Measurements from ENCODE around the gene MEF2B.
A peak's percentile ranks its signal among the peaks of the same experiment; 100 is the strongest.
"Not testable (repeated sequence)": the region's sequence is repeated elsewhere in the genome, so short reads cannot be mapped to it uniquely, and the experiment has no call there.

MEF2B gene

GRCh38 chr19:19155495-19156219 lies 14.4 kb downstream of the MEF2B start:
- peak; percentile 37 to 64 for ATAC-seq (replicated peaks)
- Mint-ChIP-seq H3K27ac (peak overlapping the region; percentile 48), H3K4me1 (peaks cover 31 to 73% of the 10 kb centered on the region in 2 donors), H3K27me3 (no peaks in the 10 kb centered on the region), H3K4me3 (peak overlapping the region in 1 of 2 donors; percentile 33), H3K9me3 (peaks cover 9% of the 10 kb centered on the region in 2 donors), H3K36me3 (peaks cover 19% of the 10 kb centered on the region in 2 donors)
- DNase-seq = peak; percentile 33

- Mint-ChIP-seq H3K9me3 (peaks cover 9% of the 10 kb centered on the region in 2 donors), H3K4me3 (peak overlapping the region in 1 of 2 donors; percentile 51), H3K36me3 (peaks cover 19% of the 10 kb centered on the region in 2 donors), H3K27ac (peak overlapping the region; percentile 48), H3K4me1 (peaks cover 33 to 73% of the 10 kb centered on the region in 2 donors), H3K27me3 (no peaks in the 10 kb centered on the region)
- no peak for DNase-seq
- no peak for ATAC-seq (replicated peaks)
Observed at GRCh38 chr19:19154768-19155494, 15.1 kb downstream of the MEF2B start.

GRCh38 chr19:19152668-19153384 lies 17.2 kb downstream of the MEF2B start:
- Mint-ChIP-seq H3K27ac (no peak overlapping the region), H3K36me3 (peaks cover 21 to 28% of the 10 kb centered on the region in 2 donors), H3K4me3 (no peak overlapping the region), H3K4me1 (peaks cover 28 to 66% of the 10 kb centered on the region in 2 donors), H3K9me3 (peaks cover 9% of the 10 kb centered on the region in 2 donors), H3K27me3 (no peaks in the 10 kb centered on the region)
- ATAC-seq (replicated peaks) (no peak), DNase-seq (no peak)

- Mint-ChIP-seq H3K4me3 (peak overlapping the region in 1 of 2 donors; percentile 28), H3K27me3 (no peaks in the 10 kb centered on the region), H3K36me3 (peaks cover 27 to 33% of the 10 kb centered on the region in 2 donors), H3K4me1 (peaks cover 25 to 62% of the 10 kb centered on the region in 2 donors), H3K27ac (peak overlapping the region; percentile 69), H3K9me3 (peaks cover 9 to 12% of the 10 kb centered on the region in 2 donors)
- peak; percentile 94 to 97 for ATAC-seq (replicated peaks)
- DNase-seq = peak; percentile 55
Observed at GRCh38 chr19:19151418-19151817, 18.6 kb downstream of the MEF2B start.

DNA sequence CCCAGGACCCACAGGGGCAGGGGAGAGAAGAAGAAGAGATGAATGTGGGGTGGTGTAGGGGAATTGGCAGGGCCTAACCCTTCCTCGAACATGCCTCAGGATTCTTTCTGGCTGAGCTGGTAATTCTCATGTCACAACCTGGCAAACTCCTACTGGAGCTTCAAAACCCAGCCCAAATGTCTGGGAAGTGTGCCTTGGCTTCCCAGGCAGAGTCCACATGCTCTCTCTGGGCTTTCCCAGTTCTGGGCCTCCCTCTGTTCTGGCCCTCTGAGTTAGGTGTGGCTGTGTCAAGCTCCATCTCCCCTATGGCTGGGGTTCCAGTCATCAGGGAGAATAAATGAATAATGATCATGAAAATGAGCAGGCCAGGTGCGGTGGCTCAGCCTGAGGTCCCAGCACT lies 20.6 kb downstream of the MEF2B start:
- Mint-ChIP-seq H3K36me3 (peaks cover 15 to 23% of the 10 kb centered on the region in 2 donors), H3K4me1 (peaks cover 17 to 52% of the 10 kb centered on the region in 2 donors), H3K27me3 (no peaks in the 10 kb centered on the region), H3K4me3 (no peak overlapping the region), H3K27ac (no peak overlapping the region), H3K9me3 (peaks cover 0 to 3% of the 10 kb centered on the region in 2 donors)
- no peak for DNase-seq
- no peak for ATAC-seq (replicated peaks)

DNA sequence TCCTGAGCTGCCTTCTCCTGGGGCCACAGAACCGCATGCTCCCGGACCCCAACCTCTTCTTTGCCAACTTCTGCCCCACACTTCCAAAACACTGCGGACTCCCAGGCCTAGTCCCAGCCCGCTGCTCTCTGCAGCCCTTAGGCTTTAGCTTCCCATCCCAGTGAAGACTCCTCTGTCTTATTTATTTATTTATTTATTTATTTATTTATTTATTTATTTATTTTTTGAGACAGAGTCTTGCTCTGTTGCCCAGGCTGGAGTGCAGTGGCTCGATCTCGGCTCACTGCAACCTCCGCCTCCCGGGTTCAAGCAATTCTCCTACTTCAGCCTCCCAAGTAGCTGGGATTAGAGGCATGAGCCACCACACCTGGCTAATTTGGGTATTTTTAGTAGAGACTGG lies 21.6 kb downstream of the MEF2B start:
- not testable (repeated sequence) for ATAC-seq (replicated peaks)

DNA sequence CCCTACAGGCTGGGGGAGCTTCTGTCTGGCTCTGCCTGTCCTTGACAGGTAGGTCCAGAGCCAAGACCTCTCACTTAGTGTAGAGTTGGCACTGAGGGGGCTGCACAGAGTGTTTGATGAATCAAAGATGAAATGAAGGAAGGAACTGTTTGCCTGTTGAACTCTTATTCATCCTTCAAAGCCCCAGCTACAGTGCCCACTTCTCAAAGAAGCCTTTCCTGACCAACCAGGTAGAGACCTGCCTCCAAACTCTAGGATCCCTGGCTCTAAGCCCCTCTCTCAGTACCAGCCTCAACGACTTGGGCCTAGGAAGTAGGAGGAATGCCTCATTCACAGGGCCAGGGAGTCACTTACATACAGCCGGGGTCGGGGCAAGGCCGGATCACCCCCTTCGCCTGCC lies 22.7 kb downstream of the MEF2B start:
- Mint-ChIP-seq H3K4me1 (peaks cover 15 to 41% of the 10 kb centered on the region in 2 donors), H3K9me3 (peaks cover 0 to 3% of the 10 kb centered on the region in 2 donors), H3K4me3 (no peak overlapping the region), H3K36me3 (peaks cover 13 to 23% of the 10 kb centered on the region in 2 donors), H3K27me3 (no peaks in the 10 kb centered on the region), H3K27ac (no peak overlapping the region)
- no peak for ATAC-seq (replicated peaks)
- no peak for DNase-seq

More for the DNA sequence above, 21.6 kb downstream of the MEF2B start:
- not testable (repeated sequence) for DNase-seq, H3K4me3 Mint-ChIP-seq, H3K9me3 Mint-ChIP-seq, H3K27me3 Mint-ChIP-seq, H3K27ac Mint-ChIP-seq
- Mint-ChIP-seq H3K36me3 (peaks cover 13 to 23% of the 10 kb centered on the region in 2 donors), H3K4me1 (peaks cover 15 to 50% of the 10 kb centered on the region in 2 donors)

DNA sequence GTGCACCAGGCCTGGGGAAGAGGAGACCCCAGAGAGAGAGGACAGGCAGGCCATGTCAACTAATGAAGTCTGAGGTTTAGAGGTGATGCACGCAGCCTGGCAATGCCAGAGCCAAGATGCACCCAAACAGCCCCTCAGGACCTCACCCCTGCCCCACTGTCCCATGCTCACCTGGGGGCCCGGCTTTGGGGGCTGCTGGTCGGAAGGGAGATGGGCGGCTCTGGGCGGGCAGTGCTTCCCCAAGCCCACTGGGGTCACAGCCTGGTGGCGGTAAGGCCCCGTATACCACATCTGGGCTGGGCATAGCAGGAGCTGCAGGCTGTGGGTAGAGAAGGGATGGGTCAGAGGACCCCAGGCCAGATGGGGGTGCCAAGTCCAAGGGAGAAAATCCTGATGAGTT lies 23.2 kb downstream of the MEF2B start:
- Mint-ChIP-seq H3K4me3 (no peak overlapping the region), H3K4me1 (peaks cover 15 to 36% of the 10 kb centered on the region in 2 donors), H3K27me3 (no peaks in the 10 kb centered on the region), H3K27ac (no peak overlapping the region), H3K36me3 (peaks cover 13 to 23% of the 10 kb centered on the region in 2 donors), H3K9me3 (peaks cover 0 to 3% of the 10 kb centered on the region in 2 donors)
- DNase-seq (no peak), ATAC-seq (replicated peaks) (no peak)

- Mint-ChIP-seq H3K27ac (no peak overlapping the region), H3K4me3 (peak overlapping the region in 1 of 2 donors; percentile 22), H3K36me3 (peaks cover 13 to 23% of the 10 kb centered on the region in 2 donors), H3K27me3 (no peaks in the 10 kb centered on the region), H3K4me1 (peaks cover 7 to 27% of the 10 kb centered on the region in 2 donors), H3K9me3 (peaks cover 0 to 3% of the 10 kb centered on the region in 2 donors)
- DNase-seq (peak; percentile 71), ATAC-seq (replicated peaks) (peak; percentile 88 to 91)
Observed at GRCh38 chr19:19145684-19146608, 24.1 kb downstream of the MEF2B start.

- Mint-ChIP-seq H3K36me3 (peaks cover 13 to 23% of the 10 kb centered on the region in 2 donors), H3K4me3 (peak overlapping the region in 1 of 2 donors; percentile 41), H3K27ac (no peak overlapping the region), H3K9me3 (peaks cover 0 to 3% of the 10 kb centered on the region in 2 donors), H3K27me3 (peaks cover 0 to 5% of the 10 kb centered on the region in 2 donors), H3K4me1 (peaks cover 1 to 20% of the 10 kb centered on the region in 2 donors)
- DNase-seq (no peak), ATAC-seq (replicated peaks) (no peak)
Observed at GRCh38 chr19:19145281-19145680, 24.8 kb downstream of the MEF2B start.

DNA sequence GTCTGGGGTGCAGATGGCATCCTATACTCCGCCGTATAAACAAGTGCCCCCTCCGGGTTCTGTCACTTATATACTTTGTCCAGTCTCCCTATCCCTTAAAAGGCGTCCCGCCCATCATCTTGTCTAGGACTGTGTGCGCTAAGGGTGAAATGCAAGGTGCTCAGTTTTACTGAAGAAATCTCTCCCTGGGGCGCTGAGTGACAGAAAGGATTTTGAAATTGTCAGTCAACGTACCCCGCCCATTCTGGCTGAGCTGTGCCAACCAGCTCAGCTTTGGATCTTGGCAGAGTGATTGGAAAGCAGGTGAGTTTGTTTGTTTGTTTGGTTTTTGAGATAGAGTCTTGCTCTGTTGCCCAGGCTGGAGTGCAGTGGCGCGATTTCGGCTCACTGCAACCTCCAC lies 27.7 kb downstream of the MEF2B start:
- Mint-ChIP-seq H3K27me3 (peaks cover 0 to 5% of the 10 kb centered on the region in 2 donors), H3K36me3 (peaks cover 1 to 7% of the 10 kb centered on the region in 2 donors), H3K27ac (no peak overlapping the region), H3K4me1 (peaks cover 14 to 23% of the 10 kb centered on the region in 2 donors), H3K9me3 (peaks cover 0 to under 1% of the 10 kb centered on the region in 2 donors), H3K4me3 (no peak overlapping the region)
- ATAC-seq (replicated peaks) (no peak), DNase-seq (no peak)

GRCh38 chr19:19140476-19140875 lies 29.6 kb downstream of the MEF2B start:
- no peaks in the 10 kb centered on the region for H3K36me3 Mint-ChIP-seq
- no peak for ATAC-seq (replicated peaks)

DNA sequence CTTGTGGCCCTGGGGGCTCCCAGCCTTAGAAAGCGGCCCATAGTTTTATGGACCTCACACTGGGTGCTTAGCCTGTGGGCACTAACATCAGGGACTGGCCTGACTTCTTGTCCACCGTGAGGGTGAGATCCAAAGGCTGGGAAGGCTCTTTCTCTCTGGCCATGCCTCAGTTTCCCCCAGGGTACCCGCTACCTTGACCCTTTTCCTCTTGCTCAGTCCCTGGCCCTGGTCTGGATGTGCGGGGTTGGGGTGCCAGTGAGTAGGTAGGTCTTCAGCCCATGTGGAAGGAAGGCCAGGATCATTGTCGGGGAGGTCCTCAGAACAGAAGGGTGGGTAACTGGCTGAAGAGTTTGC lies 30.2 kb downstream of the MEF2B start:
- H3K36me3 Mint-ChIP-seq = peaks cover 2 to 3% of the 10 kb centered on the region in 2 donors
- H3K27ac Mint-ChIP-seq = peak overlapping the region; percentile 28
- H3K9me3 Mint-ChIP-seq = no peaks in the 10 kb centered on the region
- peaks cover 21 to 27% of the 10 kb centered on the region in 2 donors for H3K4me1 Mint-ChIP-seq
- peaks cover 0 to 5% of the 10 kb centered on the region in 2 donors for H3K27me3 Mint-ChIP-seq
- ATAC-seq (replicated peaks) = no peak
- H3K4me3 Mint-ChIP-seq = no peak overlapping the region
- no peak for DNase-seq

More at GRCh38 chr19:19140476-19140875, 29.6 kb downstream of the MEF2B start:
- H3K27me3 Mint-ChIP-seq = peaks cover 0 to 5% of the 10 kb centered on the region in 2 donors
- peaks cover 17 to 21% of the 10 kb centered on the region in 2 donors for H3K4me1 Mint-ChIP-seq
- no peak for DNase-seq
- no peak overlapping the region for H3K27ac Mint-ChIP-seq
- no peak overlapping the region for H3K4me3 Mint-ChIP-seq
- H3K9me3 Mint-ChIP-seq = no peaks in the 10 kb centered on the region
